HepG2 (cell line): Measurements from ENCODE around the gene CDKN1C. TPM values are rescaled to one million over a fixed set of nuclear protein-coding genes. Genes with fewer than 3 reads are reported as not detected.

Experiments used
- ATAC-seq: fragments of 200-7000 bp; cut with Tn5 transposase; 3 replicates; pipeline ENCODE4 v1.9.1; 2020; ENCODE audit warnings: mild to moderate bottlenecking, moderate library complexity
- BruUV-seq: library from RNA; stranded (reverse); fragments of 400-500 nt; replicated peaks from 2 replicates; lab custom pipeline; 2021; lab: Mats Ljungman, UMichigan
- CTCF ChIA-PET: fragments of 300-600 bp; formaldehyde crosslinking; extraction: SDS; loops from one replicate; lab custom pipeline; 2021; ENCODE audit warnings: low total read pairs, inconsistent platforms, low intra/inter-chr PET ratio; lab: Yijun Ruan, JAX
- POLR2A ChIA-PET: fragments of 350-600 bp; sonication (Branson Sonifier 250); formaldehyde crosslinking; loops from one replicate; lab custom pipeline; 2020; ENCODE audit warnings: antibody characterized with exemption, inconsistent platforms; lab: Yijun Ruan, JAX
- DNase-seq: peaks from one replicate; pipeline ENCODE4 v3.0.0-alpha.2; 2015; ENCODE audit warnings: low spot score
- FAIRE-seq: peaks from 3 replicates; lab custom pipeline; 2011; peaks lifted over from hg19 to GRCh38; lab: Jason Lieb, UNC
- H2AFZ ChIP-seq: one replicate; pipeline ENCODE4 v1.6.1; 2011; ENCODE audit warnings: low read length, inconsistent platforms
- H3K27ac ChIP-seq: fragments of 300-600 bp; 3 replicates; pipeline ENCODE4 v1.8.0; 2011; ENCODE audit warnings: mixed run types, mild to moderate bottlenecking, mixed read lengths, low read length, inconsistent platforms; ENCODE audit not compliant: insufficient read depth; ENCODE audit errors: extremely low read length
- H3K27me3 ChIP-seq, 2 experiments: fragments of 200-600 bp in 1 of 2; 2 replicates in 1 of 2; 3 replicates in 1 of 2; pipeline versions ENCODE4 v1.6.0 to v1.8.0; 2011; ENCODE audit warnings: low read length in 2 of 2, mild to moderate bottlenecking in 2 of 2, moderate library complexity in 2 of 2, inconsistent platforms in 1 of 2; ENCODE audit not compliant: insufficient read depth in 2 of 2, control insufficient read depth in 1 of 2
- H3K36me3 ChIP-seq, 2 experiments: fragments of 200-600 bp in 1 of 2; replicated peaks in 1 of 2; 2 replicates in 1 of 2; 3 replicates in 1 of 2; pipeline versions ENCODE4 v1.5.1 to v1.8.0; 2011; ENCODE audit warnings: low read length in 2 of 2, inconsistent platforms in 1 of 2; ENCODE audit not compliant: insufficient read depth in 2 of 2, control insufficient read depth in 1 of 2
- H3K4me1 ChIP-seq: 2 replicates; pipeline ENCODE4 v1.5.1; 2012; ENCODE audit warnings: low read length, inconsistent platforms; ENCODE audit not compliant: insufficient read depth
- H3K4me2 ChIP-seq: 2 replicates; pipeline ENCODE4 v1.6.0; 2011; ENCODE audit warnings: low read depth, low read length, inconsistent platforms
- H3K4me3 ChIP-seq, 3 experiments: fragments of 200-600 bp in 1 of 3; sonication (generic), shearing (Covaris generic) in 1 of 3; replicated peaks in 1 of 3; 2 replicates each; pipeline ENCODE4 v1.5.1; 2011 to 2016; ENCODE audit warnings: low read length in 3 of 3, inconsistent platforms in 2 of 3, low read depth in 2 of 3, mild to moderate bottlenecking in 2 of 3, control low read depth in 1 of 3, mixed read lengths in 1 of 3; ENCODE audit not compliant: insufficient read depth in 1 of 3
- H3K79me2 ChIP-seq: one replicate; pipeline ENCODE4 v1.6.1; 2011; ENCODE audit warnings: low read length, inconsistent platforms; ENCODE audit not compliant: insufficient read depth
- H3K9ac ChIP-seq: 2 replicates; pipeline ENCODE4 v1.6.0; 2011; ENCODE audit warnings: mild to moderate bottlenecking, low read depth, low read length, inconsistent platforms; ENCODE audit not compliant: insufficient read depth
- H3K9me3 ChIP-seq: 2 replicates; pipeline ENCODE4 v1.5.1; 2012; ENCODE audit warnings: mild to moderate bottlenecking, low read length
- H4K20me1 ChIP-seq: 2 replicates; pipeline ENCODE4 v1.6.0; 2011; ENCODE audit warnings: inconsistent platforms, mild to moderate bottlenecking, low read length, moderate library complexity; ENCODE audit not compliant: insufficient read depth
- ADNP ChIP-seq: sonication (generic); formaldehyde crosslinking; IDR thresholded peaks from 2 replicates; pipeline ENCODE4 v1.4.0; 2020; ENCODE audit warnings: missing genetic modification reagents
- AGO2 ChIP-seq: fragments of 200-400 bp; formaldehyde crosslinking; optimal IDR thresholded peaks from 2 replicates; pipeline ENCODE3; 2017; ENCODE audit warnings: mild to moderate bottlenecking, low read depth, low read length, moderate library complexity
- DMAP1 ChIP-seq: IDR thresholded peaks from 2 replicates; pipeline ENCODE4 v1.6.1; 2016
- HOXA9 ChIP-seq: sonication (generic); formaldehyde crosslinking; IDR thresholded peaks from 2 replicates; pipeline ENCODE4 v1.8.1; 2022; ENCODE audit warnings: missing genetic modification reagents, mild to moderate bottlenecking, moderate library complexity, borderline replicate concordance
- KLF16 ChIP-seq, 2 experiments: sonication (generic) in 1 of 2; formaldehyde crosslinking in 1 of 2; IDR thresholded peaks; 2 replicates each; pipeline versions ENCODE4 v1.6.1 to v1.8.0; 2016 to 2023; ENCODE audit warnings: missing genetic modification reagents in 2 of 2, missing compliant biosample characterization in 1 of 2
- LCORL ChIP-seq, 2 experiments: fragments of 450-650 bp in 1 of 2; sonication (generic) in 1 of 2; formaldehyde crosslinking in 1 of 2; IDR thresholded peaks; 2 replicates each; pipeline versions ENCODE4 v1.5.0 to v1.6.1; 2017 to 2020; ENCODE audit warnings: antibody characterized with exemption in 1 of 2, missing genetic modification reagents in 1 of 2
- MED1 ChIP-seq: sonication (generic); formaldehyde crosslinking; IDR thresholded peaks from 2 replicates; pipeline ENCODE4 v1.4.0; 2020; ENCODE audit warnings: missing genetic modification reagents
- PHF8 ChIP-seq: sonication (generic); formaldehyde crosslinking; IDR thresholded peaks from 2 replicates; pipeline ENCODE4 v1.5.0; 2020; ENCODE audit warnings: missing genetic modification reagents
- ZBTB8A ChIP-seq: sonication (generic); formaldehyde crosslinking; IDR thresholded peaks from 2 replicates; pipeline ENCODE4 v1.4.0; 2020; ENCODE audit warnings: mild to moderate bottlenecking, low read depth, missing genetic modification reagents, borderline replicate concordance
- ZNF296 ChIP-seq: sonication (generic); formaldehyde crosslinking; conservative IDR thresholded peaks from 2 replicates; pipeline ENCODE4 v1.5.0; 2020; ENCODE audit warnings: mild to moderate bottlenecking, missing genetic modification reagents
- ZNF496 ChIP-seq: sonication (generic); formaldehyde crosslinking; IDR thresholded peaks from 2 replicates; pipeline ENCODE4 v1.8.1; 2023; ENCODE audit warnings: mild to moderate bottlenecking, moderate library complexity, missing genetic modification reagents; ENCODE audit not compliant: insufficient replicate concordance
- ZNF563 ChIP-seq: sonication (generic); formaldehyde crosslinking; IDR thresholded peaks from 2 replicates; pipeline ENCODE4 v1.8.0; 2022; ENCODE audit warnings: mild to moderate bottlenecking, moderate library complexity, missing genetic modification reagents
- ZSCAN20 ChIP-seq: sonication (generic); formaldehyde crosslinking; IDR thresholded peaks from 2 replicates; pipeline ENCODE4 v1.4.0; 2020; ENCODE audit warnings: missing genetic modification reagents, mild to moderate bottlenecking, borderline replicate concordance
- ZSCAN25 ChIP-seq: sonication (generic); formaldehyde crosslinking; IDR thresholded peaks from 2 replicates; pipeline ENCODE4 v1.8.0; 2022; ENCODE audit warnings: mild to moderate bottlenecking, missing genetic modification reagents
- WGBS: methylation state at CpG from one replicate; pipeline ENCODE4 v1.1.6; 2017; ENCODE audit warnings: low lambda C conversion rate; 5-methylcytosine and 5-hydroxymethylcytosine counted together
- in situ Hi-C: cut with HindIII; loops from 2 replicates; pipeline ENCODE4 v1.10.0; 2017; ENCODE audit warnings: low pct_unique_long_range_greater_than_20kb; ENCODE audit not compliant: extremely low pct_ligation_motif_present
- intact Hi-C: fragments of 100-400 bp; cut with micrococcal nuclease; formaldehyde crosslinking; loops from one replicate; pipeline ENCODE4 v1.10.0; 2022; ENCODE audit not compliant: unreplicated experiment
- polyA plus RNA-seq, 8 experiments: library from polyadenylated mRNA; depleted of rRNA in 3 of 8; stranded (reverse) in 7 of 8; unstranded in 1 of 8; fragments of >200 nt; fragmentation: Illumina TruSeq in 4 of 8; extraction: Trizol in 4 of 8; gene quantifications; 2 replicates each; pipeline versions ENCODE4 v1.2.1 to v1.2.3, GENCODE V29; 2011 to 2016; ENCODE audit warnings: low read depth in 4 of 8, missing spikeins in 1 of 8, mixed read lengths in 1 of 8; ENCODE audit not compliant: insufficient read depth in 1 of 8
- total RNA-seq, 5 experiments: library from RNA; depleted of rRNA; stranded (reverse); fragments of >200 nt; fragmentation: Illumina TruSeq; extraction: Trizol; gene quantifications; 2 replicates each; pipeline ENCODE4 v1.2.3, GENCODE V29; 2016; ENCODE audit warnings: low read depth in 1 of 5
- TF ChIP-seq, protein P1 (sequence below): sonication (generic); formaldehyde crosslinking; IDR thresholded peaks from 2 replicates; pipeline ENCODE4 v1.9.0; 2022; ENCODE audit warnings: missing genetic modification reagents, mild to moderate bottlenecking, borderline replicate concordance
- TF ChIP-seq, protein P2 (sequence below): sonication (generic); formaldehyde crosslinking; IDR thresholded peaks from 2 replicates; pipeline ENCODE4 v1.5.0; 2020; ENCODE audit warnings: missing genetic modification reagents
- TF ChIP-seq, protein P3 (sequence below): sonication (generic); formaldehyde crosslinking; IDR thresholded peaks from 2 replicates; pipeline ENCODE4 v1.4.0; 2020; ENCODE audit warnings: mild to moderate bottlenecking, missing genetic modification reagents

The CDKN1C gene
- total and polyA plus RNA-seq, 2 of the 13 experiments (the other 11 are each of a cell fraction or from before 2014, with no cell fraction given), result not detected

DNA sequence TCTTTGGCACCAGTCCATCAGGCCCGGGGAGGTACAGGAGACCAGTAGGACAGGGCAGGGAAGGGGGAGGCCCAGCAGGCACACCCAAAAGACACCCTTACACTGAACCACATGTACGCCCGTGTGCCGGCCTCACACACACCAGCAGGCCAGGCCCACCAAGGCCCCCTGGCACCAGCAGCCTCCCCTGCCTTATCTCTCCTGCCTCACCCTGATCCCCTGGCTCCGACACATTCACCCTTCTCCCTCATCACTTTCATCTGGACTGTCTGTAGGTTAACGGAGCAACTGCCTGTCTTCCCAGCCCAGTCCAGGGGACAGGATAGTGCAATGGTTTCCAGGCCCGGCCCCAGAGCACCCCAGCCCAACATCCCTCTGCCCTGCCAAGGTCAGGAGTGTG, 4.9 kb downstream of the CDKN1C start:
- intact Hi-C loops (no loop called here), in situ Hi-C loops (no loop called here)
- Histone ChIP-seq H2AFZ (no peak overlapping the region), H3K79me2 (no peaks in the 10 kb centered on the region), H3K4me3 (no peak overlapping the region), H3K36me3 (no peaks in the 10 kb centered on the region), H3K4me1 (no peaks in the 10 kb centered on the region), H3K9ac (no peak overlapping the region), H4K20me1 (no peaks in the 10 kb centered on the region), H3K27ac (no peak overlapping the region), H3K9me3 (no peaks in the 10 kb centered on the region), H3K4me2 (no peak overlapping the region), H3K27me3 (peaks cover 5 to 51% of the 10 kb centered on the region in 2 experiments)
- no TSS peak for BruUV-seq
- TF ChIP-seq PHF8 (no peak), ZNF496 (CRISPR knock-in tag) (no peak), ZSCAN25 (CRISPR knock-in tag) (no peak), HOXA9 (CRISPR knock-in tag) (no peak), MED1 (CRISPR knock-in tag) (no peak), ZNF296 (CRISPR knock-in tag) (no peak), LCORL (IDR thresholded peaks at IDR 0.05) (no peak), LCORL (CRISPR knock-in tag; IDR thresholded peaks at IDR 0.05) (no peak), ZBTB8A (CRISPR knock-in tag) (no peak), ADNP (CRISPR knock-in tag) (no peak), ZNF563 (CRISPR knock-in tag) (no peak), ZSCAN20 (CRISPR knock-in tag) (no peak), DMAP1 (CRISPR knock-in tag) (no peak), AGO2 (no peak), KLF16 (CRISPR knock-in tag; IDR thresholded peaks at IDR 0.05) (no peak)
- TF ChIP-seq, protein P1, sequence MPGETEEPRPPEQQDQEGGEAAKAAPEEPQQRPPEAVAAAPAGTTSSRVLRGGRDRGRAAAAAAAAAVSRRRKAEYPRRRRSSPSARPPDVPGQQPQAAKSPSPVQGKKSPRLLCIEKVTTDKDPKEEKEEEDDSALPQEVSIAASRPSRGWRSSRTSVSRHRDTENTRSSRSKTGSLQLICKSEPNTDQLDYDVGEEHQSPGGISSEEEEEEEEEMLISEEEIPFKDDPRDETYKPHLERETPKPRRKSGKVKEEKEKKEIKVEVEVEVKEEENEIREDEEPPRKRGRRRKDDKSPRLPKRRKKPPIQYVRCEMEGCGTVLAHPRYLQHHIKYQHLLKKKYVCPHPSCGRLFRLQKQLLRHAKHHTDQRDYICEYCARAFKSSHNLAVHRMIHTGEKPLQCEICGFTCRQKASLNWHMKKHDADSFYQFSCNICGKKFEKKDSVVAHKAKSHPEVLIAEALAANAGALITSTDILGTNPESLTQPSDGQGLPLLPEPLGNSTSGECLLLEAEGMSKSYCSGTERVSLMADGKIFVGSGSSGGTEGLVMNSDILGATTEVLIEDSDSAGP (CRISPR knock-in tag), result no peak
- TF ChIP-seq, protein P2, sequence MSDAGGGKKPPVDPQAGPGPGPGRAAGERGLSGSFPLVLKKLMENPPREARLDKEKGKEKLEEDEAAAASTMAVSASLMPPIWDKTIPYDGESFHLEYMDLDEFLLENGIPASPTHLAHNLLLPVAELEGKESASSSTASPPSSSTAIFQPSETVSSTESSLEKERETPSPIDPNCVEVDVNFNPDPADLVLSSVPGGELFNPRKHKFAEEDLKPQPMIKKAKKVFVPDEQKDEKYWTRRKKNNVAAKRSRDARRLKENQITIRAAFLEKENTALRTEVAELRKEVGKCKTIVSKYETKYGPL (CRISPR knock-in tag), result no peak
- TF ChIP-seq, protein P3, sequence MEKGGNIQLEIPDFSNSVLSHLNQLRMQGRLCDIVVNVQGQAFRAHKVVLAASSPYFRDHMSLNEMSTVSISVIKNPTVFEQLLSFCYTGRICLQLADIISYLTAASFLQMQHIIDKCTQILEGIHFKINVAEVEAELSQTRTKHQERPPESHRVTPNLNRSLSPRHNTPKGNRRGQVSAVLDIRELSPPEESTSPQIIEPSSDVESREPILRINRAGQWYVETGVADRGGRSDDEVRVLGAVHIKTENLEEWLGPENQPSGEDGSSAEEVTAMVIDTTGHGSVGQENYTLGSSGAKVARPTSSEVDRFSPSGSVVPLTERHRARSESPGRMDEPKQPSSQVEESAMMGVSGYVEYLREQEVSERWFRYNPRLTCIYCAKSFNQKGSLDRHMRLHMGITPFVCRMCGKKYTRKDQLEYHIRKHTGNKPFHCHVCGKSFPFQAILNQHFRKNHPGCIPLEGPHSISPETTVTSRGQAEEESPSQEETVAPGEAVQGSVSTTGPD (CRISPR knock-in tag), result no peak
- CTCF ChIA-PET, result no interaction called here
- POLR2A ChIA-PET, result no interaction called here
- DNase-seq, result no peak
- no peak for FAIRE-seq
- no peak for ATAC-seq
- WGBS, result 52% methylated on average over 7 of the region's 7 CpGs
